ENCODE results near the gene XCR1. TPM values are rescaled to one million over a fixed set of nuclear protein-coding genes. Genes with fewer than 3 reads are reported as not detected.

XCR1 gene
- total and polyA plus RNA-seq, 12 donors = 0.01 to 0.72 (median 0.09) TPM; not detected in 7

- no peak for TF ChIP-seq CTCF (IDR thresholded peaks at IDR 0.05)
- intact Hi-C loops (cut with DNase I) = no loop called here
- no peak for DNase-seq
- Histone ChIP-seq H3K4me1 (peaks cover 15 to 69% (median 37%) of the 10 kb centered on the region in 9 donors), H3K9me3 (no peaks in the 10 kb centered on the region), H3K27me3 (no peaks in the 10 kb centered on the region), H3K4me3 (no peak overlapping the region), H3K36me3 (peaks cover 0 to 100% (median 74%) of the 10 kb centered on the region in 9 donors), H3K27ac (no peak overlapping the region)
- ATAC-seq = no peak
- whole genome bisulfite sequencing, 2 donors = 87 to 88% methylated on average over 3 of the region's 3 CpGs
These were observed 58.2 kb downstream of the XCR1 start for GRCh38 chr3:45969116-45969515.

- no peak for DNase-seq
- 47 to 57% methylated on average over 2 of the region's 2 CpGs for WGBS, 2 donors
- H3K4me3 ChIP-seq = no peak overlapping the region
- H3K9me3 ChIP-seq = no peaks in the 10 kb centered on the region
- no peak for TF ChIP-seq CTCF (IDR thresholded peaks at IDR 0.05)
- H3K36me3 ChIP-seq = peaks cover 0 to 100% (median 78%) of the 10 kb centered on the region in 9 donors
- H3K27me3 ChIP-seq = no peaks in the 10 kb centered on the region
- peak in 4 of 8 donors; percentile 36 to 64 (median 44) for ATAC-seq
- peaks cover 15 to 73% (median 37%) of the 10 kb centered on the region in 9 donors for H3K4me1 ChIP-seq
- intact Hi-C loops (cut with DNase I) = no loop called here
- H3K27ac ChIP-seq = no peak overlapping the region
These were observed 58.6 kb downstream of the XCR1 start for GRCh38 chr3:45968706-45969105.

- Histone ChIP-seq H3K4me1 (peaks cover 15 to 76% (median 37%) of the 10 kb centered on the region in 9 donors), H3K27me3 (no peaks in the 10 kb centered on the region), H3K9me3 (no peaks in the 10 kb centered on the region), H3K4me3 (no peak overlapping the region), H3K27ac (peak overlapping the region in 3 of 10 donors; percentile 23 to 47 (median 27)), H3K36me3 (peaks cover 0 to 100% (median 78%) of the 10 kb centered on the region in 9 donors)
- DNase-seq (no peak), ATAC-seq (peak in 4 of 8 donors; percentile 22 to 30 (median 25))
- intact Hi-C loops (cut with DNase I) = no loop called here
- 66 to 76% methylated on average over 9 of the region's 9 CpGs for WGBS, 2 donors
- no peak for TF ChIP-seq CTCF (IDR thresholded peaks at IDR 0.05)
These were observed 59.1 kb downstream of the XCR1 start for GRCh38 chr3:45968149-45968548.

GRCh38 chr3:45967724-45968123, 59.6 kb downstream of the XCR1 start:
- WGBS, 2 donors = 54 to 56% methylated on average over 8 of the region's 8 CpGs
- H3K36me3 ChIP-seq = peaks cover 0 to 100% (median 78%) of the 10 kb centered on the region in 9 donors
- intact Hi-C loops (cut with DNase I) = no loop called here
- peak in 4 of 8 donors; percentile 27 to 49 (median 39) for ATAC-seq
- no peak for DNase-seq
- no peak for TF ChIP-seq CTCF (IDR thresholded peaks at IDR 0.05)
- H3K4me3 ChIP-seq = no peak overlapping the region
- H3K27me3 ChIP-seq = no peaks in the 10 kb centered on the region
- peaks cover 15 to 72% (median 37%) of the 10 kb centered on the region in 9 donors for H3K4me1 ChIP-seq
- peak overlapping the region in 3 of 10 donors; percentile 23 to 47 (median 27) for H3K27ac ChIP-seq
- no peaks in the 10 kb centered on the region for H3K9me3 ChIP-seq

Other genes with a start within 250 kb of the XCR1 start
- under 1 TPM in 1 of 10 donors, not detected in 9; 0.09 TPM for gene SLC6A20, start 230.9 kb downstream of the XCR1 start, total RNA-seq
- under 1 TPM in 1 of 2 donors, not detected in 1; 0.06 TPM for gene SLC6A20, start 230.9 kb downstream of the XCR1 start, polyA plus RNA-seq
- gene LZTFL1, start 185.4 kb downstream of the XCR1 start, total RNA-seq = 10 to 100 TPM in 3 of 10 donors, 1 to 10 TPM in 7; 6.0 to 12.2 (median 8.7) TPM
- 1 to 10 TPM; 2.6 to 6.6 TPM for gene LZTFL1, start 185.4 kb downstream of the XCR1 start, polyA plus RNA-seq
- not detected for gene CCR9, start 140.9 kb downstream of the XCR1 start, total RNA-seq
- not detected for gene CCR9, start 140.9 kb downstream of the XCR1 start, polyA plus RNA-seq
- gene CXCR6, start 84.0 kb downstream of the XCR1 start, total RNA-seq = 1 to 10 TPM in 1 of 10 donors, under 1 TPM in 5, not detected in 4; 0.17 to 1.2 (median 0.39) TPM
- gene CXCR6, start 84.0 kb downstream of the XCR1 start, polyA plus RNA-seq = under 1 TPM; 0.22 to 0.36 TPM
- 100 to 1,000 TPM in 8 of 10 donors, 10 to 100 TPM in 2; 82.3 to 216 (median 156) TPM for gene FYCO1, start 31.7 kb downstream of the XCR1 start, total RNA-seq
- gene FYCO1, start 31.7 kb downstream of the XCR1 start, polyA plus RNA-seq = 10 to 100 TPM in 1 of 2 donors, 1 to 10 TPM in 1; 8.8 to 59.6 TPM
- gene CCR1, start 180.8 kb upstream of the XCR1 start, total RNA-seq = 10 to 100 TPM in 1 of 10 donors, 1 to 10 TPM in 7, under 1 TPM in 2; 0.66 to 24.9 (median 1.8) TPM
- gene CCR1, start 180.8 kb upstream of the XCR1 start, polyA plus RNA-seq = 1 to 10 TPM; 1.1 to 1.5 TPM
- under 1 TPM in 2 of 10 donors, not detected in 8; 0.61 to 0.67 TPM for gene CCR3, start 215.0 kb upstream of the XCR1 start, total RNA-seq
- gene CCR3, start 215.0 kb upstream of the XCR1 start, polyA plus RNA-seq = not detected